T-helper 22 cell (primary cell): ENCODE data around the gene TPCN2.

Source experiments
- DNase-seq: peaks from one replicate; pipeline ENCODE4 v3.0.0-alpha.2; 2020; ENCODE audit warnings: low read depth

Gene TPCN2

GRCh38 chr11:69058511-69059270, 10.0 kb downstream of the TPCN2 start:
- no peak for DNase-seq

- DNase-seq = no peak
Observed at GRCh38 chr11:69059429-69059828, 10.7 kb downstream of the TPCN2 start.

GRCh38 chr11:69059985-69060384, 11.3 kb downstream of the TPCN2 start:
- DNase-seq = no peak

GRCh38 chr11:69060806-69061712, 12.3 kb downstream of the TPCN2 start:
- no peak for DNase-seq

GRCh38 chr11:69061713-69062053, 13.0 kb downstream of the TPCN2 start:
- DNase-seq = no peak

- no peak for DNase-seq
Observed at GRCh38 chr11:69062169-69062855, 13.6 kb downstream of the TPCN2 start.

GRCh38 chr11:69062873-69063651, 14.3 kb downstream of the TPCN2 start:
- no peak for DNase-seq

GRCh38 chr11:69063652-69064260, 15.0 kb downstream of the TPCN2 start:
- DNase-seq = no peak

GRCh38 chr11:69064394-69064957, 15.7 kb downstream of the TPCN2 start:
- no peak for DNase-seq

GRCh38 chr11:69065147-69065710, 16.5 kb downstream of the TPCN2 start:
- no peak for DNase-seq

- DNase-seq = no peak
Observed at GRCh38 chr11:69066122-69067112, 17.7 kb downstream of the TPCN2 start.

GRCh38 chr11:69067200-69067599, 18.5 kb downstream of the TPCN2 start:
- DNase-seq = no peak

- DNase-seq = no peak
Observed at GRCh38 chr11:69071086-69071800, 22.5 kb downstream of the TPCN2 start.

GRCh38 chr11:69071956-69072355, 23.2 kb downstream of the TPCN2 start:
- no peak for DNase-seq

GRCh38 chr11:69073469-69073868, 24.7 kb downstream of the TPCN2 start:
- no peak for DNase-seq

- DNase-seq = no peak
Observed at GRCh38 chr11:69074375-69075140, 25.8 kb downstream of the TPCN2 start.

- no peak for DNase-seq
Observed at GRCh38 chr11:69075421-69076128, 26.8 kb downstream of the TPCN2 start.
